Stimulated activated naive CD8-positive, alpha-beta T cell treated with anti-CD3 and anti-CD28 coated beads, Interleukin-15, Interleukin-2, amounts not matched to agents 100 U/mL and 50 U/mL, for 24 hours (primary cell): ENCODE data around the gene GCH1.
"Not testable (repeated sequence)": the region's sequence is repeated elsewhere in the genome, so short reads cannot be mapped to it uniquely, and the experiment has no call there.

Experiments
- ATAC-seq: fragments of 150-1000 bp; cut with Tn5 transposase; one replicate; pipeline ENCODE4 v1.10.0; 2021
- DNase-seq: peaks from one replicate; pipeline ENCODE4 v3.0.0; 2021

GCH1 gene

GRCh38 chr14:54818201-54819133 lies 84.2 kb downstream of the GCH1 start:
- ATAC-seq = no peak
- no peak for DNase-seq

- ATAC-seq = no peak
- DNase-seq = no peak
Observed at GRCh38 chr14:54817506-54817905, 85.1 kb downstream of the GCH1 start.

DNA sequence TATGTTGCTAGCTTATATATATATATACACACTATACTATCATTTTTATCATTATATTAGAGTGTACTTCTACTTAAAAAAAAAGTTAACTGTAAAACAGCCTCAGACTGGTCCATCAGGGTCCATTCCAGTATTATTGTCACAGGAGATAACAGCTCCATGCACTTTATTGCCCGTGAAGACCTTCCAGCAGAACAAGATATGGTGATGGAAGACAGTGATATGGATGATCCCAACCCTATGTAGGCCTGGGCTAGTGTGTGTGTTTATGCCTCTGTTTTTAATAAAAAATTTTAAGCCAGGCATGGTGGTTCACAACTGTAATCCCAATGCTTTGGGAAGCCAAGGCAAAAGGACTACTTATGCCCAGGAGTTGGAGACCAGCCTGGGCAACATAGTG lies 86.2 kb downstream of the GCH1 start:
- no peak for ATAC-seq
- DNase-seq = no peak

GRCh38 chr14:54815515-54815914 lies 87.1 kb downstream of the GCH1 start:
- no peak for ATAC-seq
- DNase-seq = no peak

DNA sequence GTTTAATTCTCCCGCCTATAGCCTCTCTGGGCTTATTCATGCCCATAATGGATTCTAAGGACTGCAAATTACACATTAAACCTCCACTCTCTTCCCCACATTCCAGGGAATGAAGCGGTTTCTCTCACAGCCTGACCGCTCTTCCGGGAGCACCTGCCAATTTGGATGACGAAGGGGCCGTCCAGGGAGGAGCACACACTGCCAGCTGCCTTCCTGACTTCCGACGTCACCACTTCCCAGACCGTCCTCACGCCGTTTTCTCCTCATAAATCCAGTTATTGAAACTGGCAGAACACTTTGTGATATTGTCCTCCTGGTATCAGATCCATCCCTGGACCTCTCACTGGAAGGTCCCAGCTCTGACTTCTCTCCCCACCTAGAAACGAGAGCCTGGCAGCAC lies 87.6 kb downstream of the GCH1 start:
- DNase-seq = no peak
- ATAC-seq = no peak

- DNase-seq (peak; percentile 69), ATAC-seq (no peak)
Observed at GRCh38 chr14:54814076-54814475, 88.5 kb downstream of the GCH1 start.

GRCh38 chr14:54813081-54813480 lies 89.5 kb downstream of the GCH1 start:
- ATAC-seq (no peak), DNase-seq (no peak)

- ATAC-seq (no peak), DNase-seq (no peak)
Observed at GRCh38 chr14:54812617-54813016, 90.0 kb downstream of the GCH1 start.

DNA sequence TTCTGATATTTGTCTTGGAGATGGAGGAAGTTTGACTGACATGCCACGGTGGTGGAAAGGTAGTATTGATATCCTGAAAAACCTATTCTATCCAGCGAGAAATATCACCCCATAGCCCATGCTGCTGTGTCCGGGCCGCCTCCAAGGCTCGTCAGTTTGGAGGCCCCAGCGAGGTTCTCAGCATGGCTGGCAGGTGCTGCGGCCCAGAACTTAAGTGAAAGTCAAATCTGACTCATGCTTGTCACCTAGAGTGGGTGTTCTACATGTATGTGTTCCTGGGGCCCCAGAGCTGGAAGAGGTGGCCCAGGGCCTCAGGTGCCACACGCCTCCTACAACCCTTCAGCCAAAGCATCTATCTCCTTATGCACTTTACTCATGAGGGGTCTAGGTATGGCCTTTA lies 92.9 kb downstream of the GCH1 start:
- no peak for DNase-seq
- ATAC-seq = no peak

- DNase-seq = no peak
- no peak for ATAC-seq
Observed at GRCh38 chr14:54808326-54809161, 94.1 kb downstream of the GCH1 start.

GRCh38 chr14:54807881-54808280 lies 94.7 kb downstream of the GCH1 start:
- DNase-seq (no peak), ATAC-seq (no peak)

- no peak for ATAC-seq
Observed at GRCh38 chr14:54807428-54807827, 95.2 kb downstream of the GCH1 start.

DNA sequence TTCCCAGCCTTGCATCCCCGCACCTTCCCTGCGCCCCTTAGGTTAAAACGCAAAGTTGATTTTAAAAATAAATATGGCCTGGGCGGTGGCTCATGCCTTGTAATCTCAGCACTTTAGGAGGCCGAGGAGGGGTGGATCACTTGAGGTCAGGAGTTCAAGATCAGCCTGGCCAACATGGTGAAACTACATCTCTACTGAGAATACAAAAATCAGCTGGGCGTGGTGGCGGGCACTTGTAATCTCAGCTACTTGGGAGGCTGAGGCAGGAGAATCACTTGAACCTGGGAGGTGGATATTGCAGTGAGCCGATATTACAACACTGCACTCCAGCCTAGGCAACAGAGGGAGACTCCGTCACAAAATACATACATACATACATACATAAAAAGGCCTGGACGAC lies 96.0 kb downstream of the GCH1 start:
- no peak for ATAC-seq
- no peak for DNase-seq

More at GRCh38 chr14:54807428-54807827, 95.2 kb downstream of the GCH1 start:
- no peak for DNase-seq

- ATAC-seq (peak; percentile 89), DNase-seq (peak; percentile 87)
Observed at GRCh38 chr14:54805445-54806322, 96.9 kb downstream of the GCH1 start.

- DNase-seq (no peak), ATAC-seq (no peak)
Observed at GRCh38 chr14:54805070-54805444, 97.6 kb downstream of the GCH1 start.

GRCh38 chr14:54804538-54805041 lies 98.0 kb downstream of the GCH1 start:
- DNase-seq (no peak), ATAC-seq (no peak)

DNA sequence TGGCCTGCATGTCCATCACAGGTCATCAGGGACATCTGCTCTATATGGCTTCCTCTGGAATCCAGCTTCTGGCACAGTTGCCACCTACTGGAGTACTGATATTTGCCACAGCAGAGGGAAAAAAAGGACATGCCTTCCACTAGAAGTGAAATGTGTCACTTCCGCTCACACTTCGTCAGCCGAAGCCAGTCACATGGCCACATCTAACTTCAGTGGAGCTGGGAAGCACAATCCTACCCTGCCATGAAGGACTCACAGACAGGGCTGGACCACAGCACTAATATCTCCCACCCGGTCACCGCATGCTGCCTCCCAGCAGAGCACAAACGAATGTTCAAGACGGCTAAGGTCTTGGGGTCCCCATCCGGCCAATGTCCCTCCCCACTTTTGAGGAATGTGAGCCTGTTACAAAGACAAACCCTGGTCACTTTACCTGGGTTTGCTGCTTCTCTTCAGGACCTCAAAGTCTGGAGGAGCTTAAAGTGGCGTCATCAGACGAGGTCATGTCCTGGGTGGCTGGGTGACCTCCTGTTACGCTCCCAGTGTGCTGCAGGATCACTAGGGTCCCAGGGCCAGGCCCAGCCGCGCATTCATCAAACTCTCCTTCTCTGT lies 98.6 kb downstream of the GCH1 start:
- DNase-seq (no peak), ATAC-seq (no peak)

GRCh38 chr14:54803396-54803795 lies 99.2 kb downstream of the GCH1 start:
- no peak for ATAC-seq
- no peak for DNase-seq

- DNase-seq = not testable (repeated sequence)
Observed at GRCh38 chr14:54801482-54801881, 101.1 kb downstream of the GCH1 start.

GRCh38 chr14:54798465-54799124 lies 104.0 kb downstream of the GCH1 start:
- ATAC-seq (no peak), DNase-seq (no peak)

More at GRCh38 chr14:54801482-54801881, 101.1 kb downstream of the GCH1 start:
- not testable (repeated sequence) for ATAC-seq

DNA sequence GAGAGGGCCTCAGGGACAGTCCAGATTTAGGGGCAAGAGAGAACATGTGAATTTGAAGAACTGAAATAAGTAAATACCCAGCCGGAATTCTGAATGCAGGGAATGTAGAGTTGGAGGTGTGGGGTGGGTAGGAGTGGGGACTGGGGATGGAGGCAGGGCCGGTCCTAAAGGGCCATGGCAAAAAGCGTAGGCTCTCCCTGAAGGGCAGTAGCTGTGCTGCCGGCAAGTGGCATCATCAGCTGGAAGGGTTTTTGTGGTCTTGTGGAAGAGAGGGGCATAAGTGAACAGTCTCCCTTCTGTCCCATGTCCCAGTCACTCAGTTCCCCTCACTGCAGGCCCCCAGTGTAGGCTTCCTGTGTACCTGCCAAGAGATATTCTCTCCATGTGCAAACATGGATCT lies 104.6 kb downstream of the GCH1 start:
- no peak for DNase-seq
- no peak for ATAC-seq
